Mucosa of rectum (tissue), 2 donors: ENCODE measurements around the gene PRMT2.

Source experiments
- H3K27ac ChIP-seq, 2 donors: one replicate each; pipeline ENCODE4 v1.7.0; 2013; ENCODE audit warnings: inconsistent platforms in 2 of 2, low read depth in 2 of 2, low read length in 2 of 2
- H3K27me3 ChIP-seq, 2 donors: one replicate each; pipeline ENCODE4 v1.7.0; 2013; ENCODE audit warnings: low read length in 2 of 2; ENCODE audit not compliant: control insufficient read depth in 2 of 2, insufficient read depth in 2 of 2
- H3K36me3 ChIP-seq, 2 donors: one replicate each; pipeline ENCODE4 v1.7.0; 2013; ENCODE audit warnings: low read length in 2 of 2; ENCODE audit not compliant: control insufficient read depth in 2 of 2, insufficient read depth in 2 of 2
- H3K4me1 ChIP-seq, 2 donors: one replicate each; pipeline ENCODE4 v1.7.0; 2013; ENCODE audit warnings: low read length in 2 of 2, mild to moderate bottlenecking in 1 of 2; ENCODE audit not compliant: control insufficient read depth in 2 of 2, insufficient read depth in 2 of 2
- H3K4me3 ChIP-seq, 2 donors: one replicate each; pipeline ENCODE4 v1.7.0; 2013; ENCODE audit warnings: low read length in 2 of 2
- H3K9ac ChIP-seq, 2 donors: one replicate each; pipeline ENCODE4 v1.7.0; 2013; ENCODE audit warnings: low read length in 2 of 2, low read depth in 1 of 2, mild to moderate bottlenecking in 1 of 2
- H3K9me3 ChIP-seq, 2 donors: one replicate each; pipeline ENCODE4 v1.7.0; 2013; ENCODE audit warnings: low read length in 2 of 2; ENCODE audit not compliant: control insufficient read depth in 2 of 2
- donor health status: healthy.
- donor health status: Normal muscosa, but diverticular disease.

PRMT2 gene

DNA sequence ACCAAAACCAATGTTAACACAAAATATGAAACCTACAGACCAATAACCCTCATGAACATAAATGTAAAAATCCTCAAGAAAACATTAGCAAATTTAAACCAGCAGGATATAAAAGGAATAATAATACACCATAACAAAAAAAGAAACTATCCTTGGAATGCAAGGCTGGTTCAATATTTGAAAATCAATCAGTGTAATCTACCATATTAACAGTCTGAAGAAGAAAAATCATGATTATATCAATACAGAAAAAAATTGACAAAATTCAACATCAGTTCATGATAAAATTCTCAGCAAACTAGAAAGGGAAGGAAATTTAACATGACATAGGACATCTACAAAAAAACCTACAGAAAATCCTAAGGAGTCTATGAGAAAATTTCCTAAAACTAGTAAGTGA lies 19.8 kb downstream of the PRMT2 start:
- H3K27me3 ChIP-seq = no peaks in the 10 kb centered on the region
- H3K36me3 ChIP-seq = peaks cover 54 to 55% of the 10 kb centered on the region in 2 donors
- no peak overlapping the region for H3K9ac ChIP-seq
- no peak overlapping the region for H3K4me3 ChIP-seq
- no peak overlapping the region for H3K27ac ChIP-seq
- no peaks in the 10 kb centered on the region for H3K9me3 ChIP-seq
- no peaks in the 10 kb centered on the region for H3K4me1 ChIP-seq

DNA sequence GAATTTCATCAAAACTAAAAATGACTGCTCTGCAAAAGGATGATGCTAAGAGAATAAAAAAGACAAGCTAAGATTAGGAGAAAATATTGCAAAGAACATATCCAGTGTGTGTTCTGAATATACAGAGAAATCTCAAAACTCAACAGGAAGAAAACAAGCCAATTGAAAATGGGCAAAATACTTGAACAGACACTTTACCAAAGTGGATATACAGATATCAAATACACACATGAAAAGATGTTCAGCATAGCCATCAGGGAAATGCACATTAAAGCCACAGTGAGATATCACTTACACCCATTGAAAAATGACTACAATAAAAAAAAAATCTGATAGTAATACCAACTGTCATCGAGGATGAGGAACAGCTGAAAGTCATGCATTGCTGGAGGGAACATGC lies 21.3 kb downstream of the PRMT2 start:
- no peak overlapping the region for H3K9ac ChIP-seq
- no peaks in the 10 kb centered on the region for H3K27me3 ChIP-seq
- peaks cover 39 to 40% of the 10 kb centered on the region in 2 donors for H3K36me3 ChIP-seq
- H3K4me1 ChIP-seq = no peaks in the 10 kb centered on the region
- H3K4me3 ChIP-seq = no peak overlapping the region
- no peaks in the 10 kb centered on the region for H3K9me3 ChIP-seq
- no peak overlapping the region for H3K27ac ChIP-seq

GRCh38 chr21:46660505-46660904 lies 25.0 kb downstream of the PRMT2 start:
- Histone ChIP-seq H3K27me3 (no peaks in the 10 kb centered on the region), H3K9ac (no peak overlapping the region), H3K4me1 (no peaks in the 10 kb centered on the region), H3K9me3 (no peaks in the 10 kb centered on the region), H3K4me3 (no peak overlapping the region), H3K36me3 (peaks cover 22 to 29% of the 10 kb centered on the region in 2 donors), H3K27ac (no peak overlapping the region)

DNA sequence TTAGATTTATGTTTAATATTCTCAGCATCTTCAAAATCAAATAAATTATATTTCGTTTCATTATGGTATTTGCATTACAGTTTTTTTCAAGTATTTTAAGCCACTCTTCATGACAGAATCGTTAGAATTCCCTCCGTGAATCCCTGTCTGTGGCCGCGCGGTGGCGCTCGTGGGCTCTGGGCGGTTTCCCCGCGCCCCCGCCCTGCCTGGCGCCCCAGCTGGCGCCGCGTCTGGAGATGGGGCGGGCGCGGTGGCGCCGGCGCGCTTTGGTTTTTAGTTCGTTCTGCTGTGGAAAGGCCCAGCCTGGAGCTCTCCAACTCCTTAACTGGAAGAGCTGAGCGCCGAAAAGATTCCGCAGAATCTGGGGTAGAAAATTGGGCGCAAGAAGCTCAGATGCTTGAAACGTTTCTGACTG lies 25.7 kb downstream of the PRMT2 start:
- H3K9ac ChIP-seq = no peak overlapping the region
- peaks cover 22 to 31% of the 10 kb centered on the region in 2 donors for H3K36me3 ChIP-seq
- H3K4me3 ChIP-seq = peak overlapping the region in 1 of 2 donors; percentile 17
- no peak overlapping the region for H3K27ac ChIP-seq
- H3K4me1 ChIP-seq = no peaks in the 10 kb centered on the region
- no peaks in the 10 kb centered on the region for H3K27me3 ChIP-seq
- H3K9me3 ChIP-seq = no peaks in the 10 kb centered on the region

- H3K4me1 ChIP-seq = no peaks in the 10 kb centered on the region
- no peak overlapping the region for H3K27ac ChIP-seq
- no peaks in the 10 kb centered on the region for H3K9me3 ChIP-seq
- peaks cover 22 to 29% of the 10 kb centered on the region in 2 donors for H3K36me3 ChIP-seq
- no peak overlapping the region for H3K9ac ChIP-seq
- no peaks in the 10 kb centered on the region for H3K27me3 ChIP-seq
- peak overlapping the region in 1 of 2 donors; percentile 17 for H3K4me3 ChIP-seq
Observed at GRCh38 chr21:46661642-46662366, 26.3 kb downstream of the PRMT2 start.

GRCh38 chr21:46662367-46662654 lies 26.8 kb downstream of the PRMT2 start:
- H3K27me3 ChIP-seq = peaks cover 0 to 4% of the 10 kb centered on the region in 2 donors
- H3K4me1 ChIP-seq = peaks cover 0 to 3% of the 10 kb centered on the region in 2 donors
- no peak overlapping the region for H3K4me3 ChIP-seq
- H3K36me3 ChIP-seq = peaks cover 19 to 29% of the 10 kb centered on the region in 2 donors
- no peaks in the 10 kb centered on the region for H3K9me3 ChIP-seq
- no peak overlapping the region for H3K27ac ChIP-seq
- H3K9ac ChIP-seq = no peak overlapping the region

DNA sequence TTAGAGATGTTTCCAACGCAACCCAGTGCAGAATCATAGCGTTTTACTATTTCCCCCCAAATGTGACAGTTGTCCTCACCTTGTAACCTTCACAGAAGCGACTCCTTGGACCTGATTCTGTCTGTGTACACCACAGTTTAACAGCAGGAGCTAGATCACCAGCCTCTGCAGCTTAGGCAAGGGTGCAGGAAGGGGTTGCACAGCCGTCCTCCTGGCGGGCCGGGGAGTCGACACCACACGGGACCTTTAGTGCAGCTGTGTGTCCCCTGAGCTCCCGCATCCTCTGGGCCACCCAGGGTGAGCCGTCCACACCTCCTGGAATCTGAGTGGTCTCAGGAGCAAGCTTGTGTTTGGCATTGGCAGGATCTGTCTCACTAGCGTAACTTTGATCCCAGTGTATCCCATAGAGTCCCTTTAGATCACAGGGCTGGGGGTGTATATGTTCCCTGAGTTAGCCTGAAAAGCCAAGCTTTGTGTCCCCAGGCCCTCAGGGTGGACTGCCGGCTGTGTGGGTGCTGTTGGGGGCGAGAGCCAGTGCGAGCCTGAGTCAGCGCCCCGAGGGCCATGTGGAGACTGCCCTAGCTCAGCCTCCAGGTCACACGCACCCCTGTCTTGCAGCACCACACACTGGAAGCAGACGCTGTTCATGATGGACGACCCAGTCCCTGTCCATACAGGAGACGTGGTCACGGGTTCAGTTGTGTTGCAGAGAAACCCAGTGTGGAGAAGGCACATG lies 27.5 kb downstream of the PRMT2 start:
- H3K4me3 ChIP-seq = no peak overlapping the region

GRCh38 chr21:46663754-46664153 lies 28.3 kb downstream of the PRMT2 start:
- Histone ChIP-seq H3K27me3 (peaks cover 0 to 7% of the 10 kb centered on the region in 2 donors), H3K9ac (no peak overlapping the region), H3K36me3 (peaks cover 18 to 26% of the 10 kb centered on the region in 2 donors), H3K4me3 (no peak overlapping the region), H3K27ac (no peak overlapping the region), H3K4me1 (peaks cover 7 to 9% of the 10 kb centered on the region in 2 donors), H3K9me3 (no peaks in the 10 kb centered on the region)

More for the DNA sequence above, 27.5 kb downstream of the PRMT2 start:
- Histone ChIP-seq H3K36me3 (peaks cover 19 to 29% of the 10 kb centered on the region in 2 donors), H3K9ac (no peak overlapping the region), H3K4me1 (peaks cover 4 to 9% of the 10 kb centered on the region in 2 donors), H3K27ac (no peak overlapping the region), H3K27me3 (peaks cover 0 to 7% of the 10 kb centered on the region in 2 donors), H3K9me3 (no peaks in the 10 kb centered on the region)

GRCh38 chr21:46664316-46664995 lies 29.0 kb downstream of the PRMT2 start:
- H3K27me3 ChIP-seq = peaks cover 0 to 7% of the 10 kb centered on the region in 2 donors
- no peak overlapping the region for H3K9ac ChIP-seq
- peaks cover 7 to 9% of the 10 kb centered on the region in 2 donors for H3K4me1 ChIP-seq
- H3K9me3 ChIP-seq = no peaks in the 10 kb centered on the region
- H3K36me3 ChIP-seq = peaks cover 16 to 23% of the 10 kb centered on the region in 2 donors
- H3K27ac ChIP-seq = no peak overlapping the region
- no peak overlapping the region for H3K4me3 ChIP-seq

DNA sequence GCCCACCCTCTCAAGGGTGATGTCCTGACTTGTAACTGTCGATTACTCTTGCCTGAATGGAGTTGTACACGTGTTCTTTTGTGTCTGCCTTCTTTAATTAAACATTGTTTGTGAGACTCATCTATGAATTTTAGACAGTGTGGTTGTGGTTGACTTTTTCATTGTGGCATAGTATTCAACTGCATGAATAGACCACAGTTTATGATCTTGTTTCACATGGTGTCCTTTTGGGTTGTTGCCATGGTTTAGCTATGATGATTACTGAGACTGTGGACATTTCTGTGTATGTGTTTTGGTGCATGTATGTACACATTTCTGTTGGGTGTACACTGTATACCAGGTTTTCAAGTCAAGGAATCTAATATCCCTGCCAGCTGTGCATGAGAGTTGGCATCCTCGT lies 30.1 kb downstream of the PRMT2 start:
- Histone ChIP-seq H3K4me1 (peaks cover 7 to 9% of the 10 kb centered on the region in 2 donors), H3K36me3 (peaks cover 16 to 23% of the 10 kb centered on the region in 2 donors), H3K9ac (no peak overlapping the region), H3K9me3 (no peaks in the 10 kb centered on the region), H3K27ac (no peak overlapping the region), H3K4me3 (no peak overlapping the region), H3K27me3 (peaks cover 4 to 7% of the 10 kb centered on the region in 2 donors)
